Endothelial cell of umbilical vein (primary cell): Measurements from ENCODE around the gene CRAT. TPM values are rescaled to one million over a fixed set of nuclear protein-coding genes. Genes with fewer than 3 reads are reported as not detected.

Experiments
- BruUV-seq: library from RNA; stranded (reverse); fragments of 400-500 nt; replicated peaks from 2 replicates; lab custom pipeline; 2021; lab: Mats Ljungman, UMichigan
- CTCF ChIA-PET: fragments of 300-600, 350-600 bp; sonication (Branson Sonifier 250); formaldehyde crosslinking; loops from one replicate; lab custom pipeline; 2021; ENCODE audit warnings: antibody characterized with exemption, inconsistent platforms; lab: Charles Lee
- POLR2A ChIA-PET: fragments of 300-600, 350-600 bp; sonication (Branson Sonifier 250); formaldehyde crosslinking; loops from one replicate; lab custom pipeline; 2021; ENCODE audit warnings: antibody characterized with exemption, inconsistent platforms; lab: Charles Lee
- DNase-seq: peaks from one replicate; pipeline ENCODE4 v3.0.0-alpha.2; 2011; ENCODE audit warnings: low read depth, low spot score
- FAIRE-seq: peaks from 2 replicates; lab custom pipeline; 2011; peaks lifted over from hg19 to GRCh38; lab: Jason Lieb, UNC
- H2AFZ ChIP-seq: 2 replicates; pipeline ENCODE4 v1.6.0; 2012; ENCODE audit warnings: low read depth, low read length, control low read depth, inconsistent platforms
- H3K27ac ChIP-seq: 2 replicates; pipeline ENCODE4 v1.5.1; 2011; ENCODE audit warnings: low read depth, mild to moderate bottlenecking, control low read depth, low read length, moderate library complexity; ENCODE audit not compliant: insufficient read depth
- H3K27me3 ChIP-seq, 2 experiments: 2 replicates each; pipeline versions ENCODE4 v1.6.0 to v1.6.1; 2011; ENCODE audit warnings: low read length in 2 of 2, mixed read lengths in 1 of 2; ENCODE audit not compliant: control insufficient read depth in 2 of 2, insufficient read depth in 2 of 2
- H3K36me3 ChIP-seq, 2 experiments: 2 replicates in 1 of 2; 3 replicates in 1 of 2; pipeline ENCODE4 v1.5.1; 2011; ENCODE audit warnings: low read length in 2 of 2, mild to moderate bottlenecking in 1 of 2, moderate library complexity in 1 of 2; ENCODE audit not compliant: control insufficient read depth in 2 of 2, insufficient read depth in 2 of 2; ENCODE audit errors: extremely low read depth in 1 of 2
- H3K4me1 ChIP-seq: 3 replicates; pipeline ENCODE4 v1.5.1; 2011; ENCODE audit warnings: mild to moderate bottlenecking, low read length; ENCODE audit not compliant: control insufficient read depth, insufficient read depth; ENCODE audit errors: extremely low read depth
- H3K4me2 ChIP-seq: 2 replicates; pipeline ENCODE4 v1.6.1; 2011; ENCODE audit warnings: low read length, control low read depth, mixed read lengths; ENCODE audit not compliant: insufficient read depth
- H3K4me3 ChIP-seq, 3 experiments: fragments of 200-600 bp in 1 of 3; sonication (generic), shearing (Covaris generic) in 1 of 3; replicated peaks in 1 of 3; 2 replicates each; pipeline ENCODE4 v1.5.1; 2011 to 2016; ENCODE audit warnings: control low read depth in 3 of 3, low read length in 3 of 3, mild to moderate bottlenecking in 2 of 3, inconsistent platforms in 1 of 3, low read depth in 1 of 3, moderate library complexity in 1 of 3; ENCODE audit not compliant: insufficient read depth in 1 of 3
- H3K79me2 ChIP-seq: 2 replicates; pipeline ENCODE4 v1.6.0; 2012; ENCODE audit warnings: low read length, inconsistent platforms; ENCODE audit not compliant: control insufficient read depth, insufficient read depth
- H3K9ac ChIP-seq: replicated peaks from 2 replicates; pipeline ENCODE3; 2011; ENCODE audit warnings: low read length, control low read depth; ENCODE audit not compliant: insufficient read depth; ENCODE audit errors: extremely low read depth
- H3K9me1 ChIP-seq: replicated peaks from 3 replicates; pipeline ENCODE4 v1.6.0; 2011; ENCODE audit warnings: mild to moderate bottlenecking, low read length; ENCODE audit not compliant: control insufficient read depth, insufficient read depth; ENCODE audit errors: extremely low read depth
- H3K9me3 ChIP-seq: replicated peaks from 2 replicates; pipeline ENCODE4 v1.5.1; 2012; ENCODE audit warnings: low read length, inconsistent platforms; ENCODE audit not compliant: control insufficient read depth, insufficient read depth
- H4K20me1 ChIP-seq: replicated peaks from 2 replicates; pipeline ENCODE3; 2011; ENCODE audit warnings: mild to moderate bottlenecking, low read length; ENCODE audit not compliant: control insufficient read depth, insufficient read depth; ENCODE audit errors: extremely low read depth
- CTCF ChIP-seq, 2 donors: IDR thresholded peaks; 1 replicate in 1 of 2; 2 replicates in 1 of 2; pipeline ENCODE4 v1.5.1; 2011; ENCODE audit warnings: low read length in 2 of 2, mild to moderate bottlenecking in 2 of 2, moderate library complexity in 2 of 2, control low read depth in 1 of 2, inconsistent platforms in 1 of 2, low read depth in 1 of 2; ENCODE audit not compliant: insufficient read depth in 1 of 2; ENCODE audit errors: extremely low read depth in 1 of 2
- EZH2 ChIP-seq: IDR thresholded peaks from 2 replicates; pipeline ENCODE4 v1.6.1; 2012; ENCODE audit warnings: borderline replicate concordance, low read depth, mild to moderate bottlenecking, moderate library complexity, low read length, inconsistent platforms; ENCODE audit not compliant: severe bottlenecking
- FOS ChIP-seq: IDR thresholded peaks from 2 replicates; pipeline ENCODE4 v1.6.1; 2011; ENCODE audit warnings: mild to moderate bottlenecking, low read length, moderate library complexity, borderline replicate concordance; ENCODE audit not compliant: insufficient read depth
- GATA2 ChIP-seq: IDR thresholded peaks from 2 replicates; pipeline ENCODE4 v1.7.0; 2011; ENCODE audit warnings: low read depth, mild to moderate bottlenecking, moderate library complexity, mixed read lengths, low read length; ENCODE audit not compliant: insufficient read length, insufficient read depth
- JUN ChIP-seq: IDR thresholded peaks from 2 replicates; pipeline ENCODE4 v1.6.1; 2011; ENCODE audit warnings: borderline replicate concordance, low read depth; ENCODE audit not compliant: insufficient read length, insufficient read depth
- MAX ChIP-seq: IDR thresholded peaks from 2 replicates; pipeline ENCODE4 v1.6.1; 2011; ENCODE audit not compliant: insufficient read depth, insufficient read length
- MYC ChIP-seq: IDR thresholded peaks from one replicate; pipeline ENCODE4 v1.6.1; 2011; ENCODE audit warnings: mild to moderate bottlenecking, low read depth, low read length
- POLR2A ChIP-seq: IDR thresholded peaks from 2 replicates; pipeline ENCODE4 v1.6.1; 2012; ENCODE audit warnings: low read depth, mild to moderate bottlenecking, control low read depth, low read length
- POLR2AphosphoS5 ChIP-seq: IDR thresholded peaks from 2 replicates; pipeline ENCODE4 v1.6.1; 2012; ENCODE audit warnings: low read depth, mild to moderate bottlenecking, control low read depth, low read length, moderate library complexity; ENCODE audit not compliant: insufficient read depth
- dilution Hi-C: fragments of 300-500 bp; cut with MboI; formaldehyde crosslinking; loops from one replicate; pipeline ENCODE4 v1.15.0; 2019; ENCODE audit warnings: low sequenced_read_pairs; ENCODE audit not compliant: extremely low pct_ligation_motif_present
- intact Hi-C: fragments of 100-400 bp; cut with micrococcal nuclease; formaldehyde crosslinking; loops from one replicate; pipeline ENCODE4 v1.10.0; 2022
- polyA plus RNA-seq, 4 experiments: library from polyadenylated mRNA; depleted of rRNA in 3 of 4; stranded (reverse) in 3 of 4; unstranded in 1 of 4; fragments of >200 nt; gene quantifications; 2 replicates each; pipeline versions ENCODE4 v1.2.1 to v1.2.3, GENCODE V29; 2011 to 2012; ENCODE audit warnings: missing spikeins in 1 of 4
- total RNA-seq: library from RNA; stranded (reverse); gene quantifications from 2 replicates; pipeline ENCODE4 v1.2.3, GENCODE V29; 2021

Gene CRAT
- total and polyA plus RNA-seq, 2 donors (not counting 3 experiments of a cell fraction or from before 2014, with no cell fraction given), result 34.2 to 55.3 TPM

- H3K9me1 ChIP-seq, result no peaks in the 10 kb centered on the region
- no TSS peak for BruUV-seq
- no peak overlapping the region for H3K9ac ChIP-seq
- peaks cover 2% of the 10 kb centered on the region for H3K4me1 ChIP-seq
- TF ChIP-seq GATA2, result no peak
- TF ChIP-seq EZH2, result no peak
- TF ChIP-seq POLR2AphosphoS5, result no peak
- no peak for TF ChIP-seq JUN
- TF ChIP-seq POLR2A, result no peak
- TF ChIP-seq FOS, result no peak
- no peak for TF ChIP-seq MYC
- no peak for TF ChIP-seq MAX
- no peak for TF ChIP-seq CTCF (IDR thresholded peaks at IDR 0.05; ENCODE audit: extremely low read depth in 1 of 2, insufficient read depth in 1 of 2, low read depth in 1 of 2, low read length in 2 of 2)
- POLR2A ChIA-PET, result no interaction called here
- DNase-seq (no peak), FAIRE-seq (no peak)
- H4K20me1 ChIP-seq, result no peaks in the 10 kb centered on the region
- H3K9me3 ChIP-seq, result no peaks in the 10 kb centered on the region
- CTCF ChIA-PET, result no interaction called here
- H3K27ac ChIP-seq, result no peak overlapping the region
- H3K4me3 ChIP-seq, result no peak overlapping the region
- no peak overlapping the region for H3K4me2 ChIP-seq
- no peak overlapping the region for H2AFZ ChIP-seq
- dilution Hi-C loops, result no loop called here
- peaks cover 0 to 48% of the 10 kb centered on the region in 2 experiments for H3K36me3 ChIP-seq
- H3K79me2 ChIP-seq, result no peaks in the 10 kb centered on the region
- no peaks in the 10 kb centered on the region for H3K27me3 ChIP-seq
- intact Hi-C loops, result no loop called here
These were observed 46.1 kb downstream of the CRAT start for GRCh38 chr9:129064499-129064908.
